ENCODE results near the gene MYDGF. TPM values are rescaled to one million over a fixed set of nuclear protein-coding genes. Genes with fewer than 3 reads are reported as not detected.

MYDGF gene
- total and polyA plus RNA-seq, 2 of the 13 experiments (the other 11 are each of a cell fraction or from before 2014, with no cell fraction given), result 116 to 198 TPM

DNA sequence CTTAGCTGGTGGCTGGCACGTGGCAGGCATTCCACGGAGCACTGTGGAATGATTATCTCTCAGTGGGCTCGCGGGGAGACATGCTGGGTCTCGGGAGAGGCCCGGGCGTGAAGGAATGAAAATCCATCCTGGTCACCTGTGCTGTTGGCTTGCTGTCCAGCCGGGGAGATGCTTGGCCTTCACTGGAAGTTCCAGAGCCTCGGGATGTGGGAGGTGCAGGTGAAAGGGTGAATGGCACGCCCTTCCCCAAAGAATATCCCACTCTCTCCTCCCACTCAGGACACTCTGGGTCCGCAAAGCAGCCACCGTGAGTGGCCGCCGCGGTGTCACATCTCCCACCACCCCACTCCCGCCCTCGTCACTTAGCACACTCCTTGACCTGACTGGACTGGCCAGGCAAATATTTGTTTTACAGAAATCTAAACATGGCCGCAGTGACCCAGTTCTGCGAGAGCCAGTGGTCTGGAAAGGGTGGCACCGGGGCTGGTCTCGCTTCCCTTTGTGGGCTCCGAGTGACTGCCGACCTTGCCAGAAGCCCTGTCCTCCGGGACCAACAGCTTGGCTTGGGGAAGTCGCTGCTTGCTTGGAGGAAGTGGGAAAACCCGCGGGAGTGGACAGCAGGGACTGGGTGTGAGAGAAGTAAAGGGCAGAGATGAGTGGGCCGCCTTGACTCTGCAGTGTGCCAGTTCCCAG lies 45.5 kb upstream of the MYDGF start (continued):
- TF ChIP-seq, protein P1, sequence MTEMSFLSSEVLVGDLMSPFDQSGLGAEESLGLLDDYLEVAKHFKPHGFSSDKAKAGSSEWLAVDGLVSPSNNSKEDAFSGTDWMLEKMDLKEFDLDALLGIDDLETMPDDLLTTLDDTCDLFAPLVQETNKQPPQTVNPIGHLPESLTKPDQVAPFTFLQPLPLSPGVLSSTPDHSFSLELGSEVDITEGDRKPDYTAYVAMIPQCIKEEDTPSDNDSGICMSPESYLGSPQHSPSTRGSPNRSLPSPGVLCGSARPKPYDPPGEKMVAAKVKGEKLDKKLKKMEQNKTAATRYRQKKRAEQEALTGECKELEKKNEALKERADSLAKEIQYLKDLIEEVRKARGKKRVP (CRISPR knock-in tag; IDR thresholded peaks at IDR 0.05), result no peak
- TF ChIP-seq KDM1A (CRISPR knock-in tag; IDR thresholded peaks at IDR 0.05), result no peak
- TF ChIP-seq MEIS1 (CRISPR knock-in tag; IDR thresholded peaks at IDR 0.05; ENCODE audit: borderline replicate concordance), result peak; percentile 74; the same call in 1 of the 2 replicates
- no peak for TF ChIP-seq ZNF142 (CRISPR knock-in tag; IDR thresholded peaks at IDR 0.05)
- 0 out of 2 replicates have a peak, but pooled peaks have one; percentile 47 for TF ChIP-seq ZNF563 (CRISPR knock-in tag; IDR thresholded peaks at IDR 0.05)
- TF ChIP-seq ZNF121 (CRISPR knock-in tag; IDR thresholded peaks at IDR 0.05), result peak; percentile 74
- TF ChIP-seq, protein P2, sequence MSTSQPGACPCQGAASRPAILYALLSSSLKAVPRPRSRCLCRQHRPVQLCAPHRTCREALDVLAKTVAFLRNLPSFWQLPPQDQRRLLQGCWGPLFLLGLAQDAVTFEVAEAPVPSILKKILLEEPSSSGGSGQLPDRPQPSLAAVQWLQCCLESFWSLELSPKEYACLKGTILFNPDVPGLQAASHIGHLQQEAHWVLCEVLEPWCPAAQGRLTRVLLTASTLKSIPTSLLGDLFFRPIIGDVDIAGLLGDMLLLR (CRISPR knock-in tag; IDR thresholded peaks at IDR 0.05), result no peak
- no peak for TF ChIP-seq U2AF2 (IDR thresholded peaks at IDR 0.05; ENCODE audit: low read depth, low read length)
- no peak for TF ChIP-seq CBFB (CRISPR knock-in tag; IDR thresholded peaks at IDR 0.05)

Data from HepG2 (cell line).